ENCODE results near the gene LRRC45.

Gene LRRC45

GRCh38 chr17:82046903-82047302 is 23.8 kb downstream of the LRRC45 start:
- TF ChIP-seq CTCF (IDR thresholded peaks at IDR 0.05; ENCODE audit: low read depth, low read length), result no peak
- no peak overlapping the region for H3K4me3 ChIP-seq (ENCODE audit: low read depth, low read length)

GRCh38 chr17:82047379-82047778 is 24.3 kb downstream of the LRRC45 start:
- no peak for TF ChIP-seq CTCF (IDR thresholded peaks at IDR 0.05; ENCODE audit: low read depth, low read length)
- H3K4me3 ChIP-seq (ENCODE audit: low read depth, low read length), result no peak overlapping the region

- no peak overlapping the region for H3K4me3 ChIP-seq (ENCODE audit: low read depth, low read length)
- no peak for TF ChIP-seq CTCF (IDR thresholded peaks at IDR 0.05; ENCODE audit: low read depth, low read length)
Measured at GRCh38 chr17:82047914-82048570, 24.9 kb downstream of the LRRC45 start.

DNA sequence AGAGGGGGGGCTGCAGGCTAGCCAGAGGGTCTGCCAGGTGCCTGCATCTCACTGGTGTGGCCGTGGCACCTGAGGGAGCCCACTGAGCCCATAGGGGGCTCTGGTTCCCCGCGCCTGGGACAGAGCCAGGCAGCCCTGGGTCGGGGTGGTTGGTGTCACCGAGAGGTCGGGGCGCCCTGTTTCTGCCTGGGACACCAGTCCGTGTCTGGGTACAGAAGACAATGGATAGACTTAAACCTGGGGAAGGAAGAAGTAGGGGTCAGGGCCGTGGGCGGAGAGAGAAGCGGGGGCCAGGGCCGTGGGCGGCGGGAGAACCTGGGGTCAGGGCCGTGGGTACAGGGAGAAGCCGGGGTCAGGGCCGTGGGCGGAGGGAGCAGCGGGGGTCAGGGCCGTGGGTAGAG is 25.5 kb downstream of the LRRC45 start:
- no peak overlapping the region for H3K4me3 ChIP-seq (ENCODE audit: low read depth, low read length)
- no peak for TF ChIP-seq CTCF (IDR thresholded peaks at IDR 0.05; ENCODE audit: low read depth, low read length)

DNA sequence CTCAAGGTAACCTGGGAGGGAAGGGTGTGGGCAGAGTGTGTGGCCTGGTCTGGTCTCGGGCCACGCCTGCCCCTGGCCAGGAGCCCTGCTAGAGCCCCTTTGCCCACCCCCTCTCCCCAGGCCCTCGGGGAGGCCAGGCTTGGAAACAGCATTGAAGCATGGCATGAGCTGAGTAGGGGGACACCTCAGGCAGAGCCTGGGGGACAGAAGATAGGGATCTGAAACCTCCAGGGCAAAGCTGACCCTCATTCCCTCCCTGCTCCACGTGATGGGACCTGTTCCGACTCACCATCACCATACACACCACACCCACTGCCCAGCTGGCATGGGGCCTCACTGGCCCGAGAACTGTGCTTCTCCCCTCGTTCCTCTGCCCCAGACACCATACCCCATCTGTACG is 26.0 kb downstream of the LRRC45 start:
- no peak overlapping the region for H3K4me3 ChIP-seq (ENCODE audit: low read depth, low read length)
- no peak for TF ChIP-seq CTCF (IDR thresholded peaks at IDR 0.05; ENCODE audit: low read depth, low read length)

DNA sequence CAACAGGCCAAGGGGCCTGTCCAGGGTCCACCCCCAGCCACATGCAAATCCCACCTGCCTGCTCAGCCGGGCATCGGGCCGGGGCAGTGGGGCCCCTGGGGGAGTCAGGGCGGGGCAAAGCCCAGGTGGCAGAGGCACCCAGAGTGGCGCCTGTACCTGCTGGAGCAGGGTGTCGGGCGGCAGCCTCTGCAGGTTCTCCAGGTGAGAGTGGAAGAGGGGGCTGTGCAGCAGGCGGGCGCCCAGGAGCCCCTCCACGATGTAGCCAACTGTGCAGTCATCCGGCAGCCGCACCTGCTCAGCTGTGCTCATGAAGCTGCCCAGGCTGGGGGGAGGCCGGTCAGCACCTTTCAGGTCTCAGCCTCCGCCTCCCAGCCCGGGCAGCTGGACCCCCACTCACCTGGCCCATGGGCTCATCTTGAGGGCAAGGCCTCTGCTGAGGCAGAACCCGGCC is 26.4 kb downstream of the LRRC45 start:
- TF ChIP-seq CTCF (IDR thresholded peaks at IDR 0.05; ENCODE audit: low read depth, low read length), result no peak
- H3K4me3 ChIP-seq (ENCODE audit: low read depth, low read length), result no peak overlapping the region

DNA sequence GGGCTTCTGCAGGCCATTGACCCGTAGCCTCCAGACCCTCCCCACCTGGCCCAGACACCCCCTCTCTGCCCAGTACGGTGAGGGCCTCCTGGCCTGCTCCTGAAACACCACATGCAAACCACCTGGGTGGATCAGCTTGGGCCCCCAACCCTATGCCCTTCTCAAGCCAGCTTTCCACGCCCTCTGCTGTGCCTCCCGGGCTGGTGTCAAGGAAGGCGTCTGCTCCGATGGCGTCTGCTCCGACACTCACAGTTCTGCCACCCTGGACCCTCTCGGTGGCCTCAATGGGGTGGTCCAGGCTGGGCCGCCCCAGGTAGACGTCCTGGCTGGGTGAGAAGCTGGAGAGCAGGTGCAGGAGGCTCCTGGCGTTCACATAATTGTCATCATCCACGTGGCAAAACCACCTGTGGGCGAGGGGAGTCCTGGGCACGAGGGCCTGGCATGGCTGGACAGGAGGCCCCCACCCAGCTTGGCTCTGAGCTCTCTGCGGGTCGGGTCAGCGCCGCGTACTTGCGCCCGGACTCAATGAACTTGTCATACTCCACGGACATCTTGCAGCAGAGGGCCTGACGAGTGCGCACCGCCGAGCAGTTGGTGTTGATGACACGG is 27.2 kb downstream of the LRRC45 start:
- peak overlapping the region; percentile 85 for H3K4me3 ChIP-seq (ENCODE audit: low read depth, low read length)
- no peak for TF ChIP-seq CTCF (IDR thresholded peaks at IDR 0.05; ENCODE audit: low read depth, low read length)

Measured in WI38 (cell line).